Stimulated activated CD4-positive, alpha-beta T cell treated with anti-CD3 and anti-CD28 coated beads, TNF-alpha, amount 100 ng/mL, for 24 hours (primary cell): ENCODE data around the gene MORC3.
A peak's percentile ranks its signal among the peaks of the same experiment; 100 is the strongest.
"Not testable (repeated sequence)": the region's sequence is repeated elsewhere in the genome, so short reads cannot be mapped to it uniquely, and the experiment has no call there.

Experiments
- DNase-seq, 3 experiments: peaks; one replicate each; pipeline ENCODE4 v3.0.0-alpha.2; 2020; ENCODE audit warnings: low read depth in 3 of 3

MORC3 gene

GRCh38 chr21:36385233-36386030, 65.4 kb downstream of the MORC3 start, which contains the start of gene CHAF1B:
Gene CHAF1B, plus strand, starts transcription at chr21:36385392. Its CDS starts 745 bp downstream, at chr21:36386137.
- DNase-seq, result peak; percentile 69 to 77 (median 70)

DNA sequence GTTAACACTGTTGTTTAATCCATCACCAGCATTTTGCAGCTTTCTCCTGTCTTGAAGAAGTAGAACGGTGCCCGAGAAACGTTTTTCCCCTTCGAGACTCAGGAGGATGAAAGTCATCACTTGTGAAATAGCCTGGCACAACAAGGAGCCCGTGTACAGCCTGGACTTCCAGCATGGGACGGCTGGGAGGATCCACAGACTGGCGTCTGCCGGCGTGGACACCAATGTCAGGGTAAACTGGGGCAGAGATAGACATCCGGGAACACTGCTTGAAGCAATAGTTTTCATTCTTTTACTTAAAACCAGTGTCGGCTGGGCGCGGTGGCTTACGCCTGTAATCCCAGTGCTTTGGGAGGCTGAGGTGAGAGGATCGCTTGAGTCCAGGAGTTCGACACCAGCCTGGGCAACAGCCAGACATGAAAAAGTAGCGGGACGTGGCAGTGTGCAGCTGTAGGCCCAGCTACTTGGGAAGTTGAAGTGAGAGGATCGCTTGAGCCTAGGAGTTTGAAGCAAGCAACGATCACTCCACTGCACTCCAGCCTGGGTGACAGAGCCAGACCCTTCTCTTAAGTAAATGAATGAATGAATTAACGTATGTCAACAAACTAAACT, 66.1 kb downstream of the MORC3 start:
- DNase-seq, result no peak

GRCh38 chr21:36388096-36388495, 68.1 kb downstream of the MORC3 start:
- DNase-seq, result no peak

DNA sequence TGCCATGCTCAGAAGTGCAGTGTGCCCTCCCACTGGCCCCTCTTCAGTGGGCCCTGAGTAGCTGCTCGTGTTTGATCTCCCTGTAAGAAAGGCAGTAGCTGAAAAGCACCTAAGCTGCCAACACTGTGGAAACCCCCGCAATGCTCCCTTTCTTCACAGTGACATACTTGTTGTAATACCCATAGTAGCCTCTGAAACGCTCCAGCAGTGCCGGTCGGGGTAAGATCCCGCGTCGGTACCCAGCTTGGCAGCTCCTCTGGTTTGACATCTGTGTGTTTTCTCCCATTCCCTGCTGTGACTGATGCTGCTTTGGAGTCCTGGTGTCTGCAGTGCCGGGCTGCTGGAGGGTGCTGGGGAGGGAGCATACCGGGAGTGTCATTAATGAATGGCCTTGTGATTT, 68.8 kb downstream of the MORC3 start:
- DNase-seq, result no peak

GRCh38 chr21:36391649-36392048, 71.7 kb downstream of the MORC3 start:
- not testable (repeated sequence) for DNase-seq

DNA sequence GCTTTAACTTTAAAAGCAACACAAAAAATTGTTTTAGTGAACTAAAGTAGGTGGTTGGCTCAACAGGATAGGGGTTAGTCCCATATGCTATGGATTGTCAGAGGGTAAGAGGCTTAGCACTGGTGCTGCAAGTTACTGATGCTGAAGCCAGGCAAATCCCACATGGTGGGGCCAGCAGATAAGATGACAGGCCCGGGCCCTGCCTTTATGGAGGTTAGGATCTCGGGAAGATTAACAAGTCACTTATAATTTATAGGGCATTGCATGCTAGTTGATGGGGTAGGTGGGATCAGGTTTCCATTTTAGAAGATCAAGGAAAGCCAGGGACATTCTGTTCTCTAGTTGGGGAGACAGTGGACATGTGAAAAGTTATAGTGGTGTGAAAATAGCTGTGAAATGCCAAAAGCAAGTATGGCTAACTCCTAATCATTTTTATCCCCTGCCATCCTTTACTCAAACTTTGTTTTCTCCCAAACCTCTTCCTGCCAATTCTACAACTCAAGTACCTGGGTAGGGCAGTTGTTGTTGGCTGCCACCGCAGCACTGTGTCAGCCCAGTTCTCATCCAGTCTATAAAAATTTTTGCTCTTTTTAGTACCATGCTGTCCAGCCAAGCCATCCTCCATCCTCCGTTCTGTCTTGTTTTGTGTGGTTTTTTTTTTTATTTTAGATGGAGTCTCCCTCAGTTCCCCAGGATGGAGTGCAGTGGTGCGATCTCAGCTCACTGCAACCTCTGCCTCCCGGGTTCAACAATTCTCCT, 75.5 kb downstream of the MORC3 start:
- DNase-seq, result no peak

DNA sequence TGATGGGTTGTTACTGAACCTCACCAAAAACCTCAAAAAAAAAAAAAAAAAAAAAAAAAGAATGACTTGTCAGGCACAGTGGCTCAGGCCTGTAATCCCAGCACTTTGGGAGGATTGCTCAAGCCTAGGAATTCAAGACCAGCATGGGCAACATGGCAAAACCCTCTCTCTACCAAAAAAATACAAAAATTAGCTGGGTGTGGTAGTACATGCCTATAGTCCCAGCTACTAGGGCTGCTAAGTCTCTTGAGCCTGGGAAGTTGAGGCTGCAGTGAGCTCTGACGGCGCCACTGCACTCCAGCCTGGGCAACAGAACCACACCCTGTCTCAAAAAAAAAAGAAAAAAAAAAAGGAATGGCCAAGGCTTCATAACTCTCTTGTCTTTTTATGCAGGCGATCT, 76.3 kb downstream of the MORC3 start:
- DNase-seq, result no peak

DNA sequence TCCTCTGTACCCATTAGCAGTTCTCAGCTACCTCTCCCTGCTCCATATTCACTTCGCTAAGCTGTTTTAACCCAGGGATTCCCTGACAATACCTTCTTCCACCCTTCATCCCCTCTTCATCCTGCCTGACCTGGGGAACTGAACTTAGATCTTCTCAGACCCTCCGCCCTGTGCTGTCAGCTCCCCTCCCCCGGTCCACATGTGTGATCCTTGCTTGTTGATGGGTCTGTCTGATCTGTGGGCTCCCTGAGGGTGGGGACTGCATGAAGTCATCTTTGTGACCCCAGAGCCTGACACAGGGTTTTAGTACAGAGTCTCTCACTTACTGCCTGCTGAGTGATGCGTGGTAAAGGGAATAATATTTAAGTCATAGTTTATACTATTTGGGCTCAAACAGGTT, 77.0 kb downstream of the MORC3 start:
- DNase-seq, result no peak

- DNase-seq, result no peak
Observed at GRCh38 chr21:36397606-36398005, 77.6 kb downstream of the MORC3 start.

GRCh38 chr21:36399736-36400135, 79.7 kb downstream of the MORC3 start:
- DNase-seq, result not testable (repeated sequence)

- DNase-seq, result no peak
Observed at GRCh38 chr21:36400719-36401118, 80.7 kb downstream of the MORC3 start.

- DNase-seq, result no peak
Observed at GRCh38 chr21:36402339-36402738, 82.3 kb downstream of the MORC3 start.

DNA sequence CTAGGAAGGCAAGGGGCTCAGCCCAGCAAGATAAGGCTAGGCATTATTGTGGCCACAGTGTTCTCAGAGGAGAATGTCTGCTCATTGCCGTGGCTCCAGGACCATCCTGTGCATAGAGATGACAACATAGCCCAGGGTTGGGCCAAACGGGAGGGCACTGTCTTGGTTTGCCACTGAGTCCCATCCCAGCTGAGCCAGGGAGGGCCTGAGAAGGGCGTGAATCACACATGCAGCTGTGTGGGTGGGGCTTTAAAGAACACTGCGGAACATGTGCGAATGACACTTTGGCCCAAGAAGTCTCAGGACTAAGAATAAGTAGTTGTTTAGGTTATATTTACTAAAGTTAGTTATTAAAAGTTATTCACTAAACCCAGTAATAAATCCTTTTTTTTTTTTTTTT, 83.7 kb downstream of the MORC3 start:
- no peak for DNase-seq

DNA sequence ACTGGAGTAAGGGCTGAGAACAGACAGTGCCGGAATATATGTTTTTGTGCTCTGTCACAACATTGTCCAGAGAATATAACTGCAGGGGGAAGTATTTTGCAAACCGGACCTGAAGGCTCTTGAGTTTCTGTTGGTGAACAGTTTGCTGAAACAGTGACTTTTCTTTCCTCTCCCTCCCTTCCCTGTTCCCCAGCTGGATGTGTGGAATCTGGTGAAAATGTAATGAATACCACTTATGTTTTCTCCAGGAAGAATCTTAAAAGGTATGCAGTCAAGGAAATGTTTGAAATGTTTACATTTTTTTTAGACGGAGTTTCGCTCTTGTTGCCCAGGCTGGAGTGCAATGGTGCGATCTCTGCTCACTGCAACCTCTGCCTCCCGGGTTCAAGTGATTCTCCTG, 88.6 kb downstream of the MORC3 start:
- no peak for DNase-seq

DNA sequence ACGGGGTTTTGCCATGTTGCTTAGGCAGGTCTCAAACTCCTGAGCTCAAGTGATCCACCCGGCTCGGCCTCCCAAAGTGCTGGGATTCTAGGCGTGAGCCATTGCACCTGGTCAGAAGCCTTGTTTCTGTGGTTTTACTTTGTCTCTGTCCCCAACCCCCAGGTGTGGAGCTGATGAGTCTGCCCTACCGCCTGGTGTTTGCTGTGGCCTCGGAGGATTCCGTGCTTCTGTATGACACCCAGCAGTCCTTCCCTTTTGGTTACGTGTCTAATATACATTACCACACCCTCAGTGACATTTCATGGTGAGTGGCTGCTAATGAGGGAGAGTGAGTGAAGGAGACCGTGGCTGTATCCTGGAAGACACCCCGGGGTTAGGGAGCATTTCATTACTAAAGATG, 91.3 kb downstream of the MORC3 start:
- no peak for DNase-seq

- DNase-seq, result no peak
Observed at GRCh38 chr21:36412916-36413315, 92.9 kb downstream of the MORC3 start.

DNA sequence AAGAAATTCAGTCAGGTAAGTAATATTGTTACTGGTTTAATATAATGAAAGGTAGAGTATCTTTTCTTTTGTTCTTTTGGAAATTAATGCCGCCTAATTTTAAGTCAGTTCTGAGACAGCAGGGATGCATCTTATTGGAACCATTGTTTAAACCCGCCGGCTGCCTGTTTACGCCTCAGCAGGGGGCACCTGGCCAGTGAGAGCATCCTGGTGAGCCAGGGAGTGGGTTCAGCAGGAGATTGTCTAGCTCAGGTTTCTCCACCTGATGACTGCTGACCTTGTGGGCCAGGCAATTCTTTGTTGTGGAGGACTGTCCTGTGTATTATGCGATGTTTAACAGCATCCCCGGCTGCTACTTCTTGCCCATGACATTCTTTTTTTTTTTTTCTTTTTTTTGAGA, 95.4 kb downstream of the MORC3 start:
- DNase-seq, result no peak

DNA sequence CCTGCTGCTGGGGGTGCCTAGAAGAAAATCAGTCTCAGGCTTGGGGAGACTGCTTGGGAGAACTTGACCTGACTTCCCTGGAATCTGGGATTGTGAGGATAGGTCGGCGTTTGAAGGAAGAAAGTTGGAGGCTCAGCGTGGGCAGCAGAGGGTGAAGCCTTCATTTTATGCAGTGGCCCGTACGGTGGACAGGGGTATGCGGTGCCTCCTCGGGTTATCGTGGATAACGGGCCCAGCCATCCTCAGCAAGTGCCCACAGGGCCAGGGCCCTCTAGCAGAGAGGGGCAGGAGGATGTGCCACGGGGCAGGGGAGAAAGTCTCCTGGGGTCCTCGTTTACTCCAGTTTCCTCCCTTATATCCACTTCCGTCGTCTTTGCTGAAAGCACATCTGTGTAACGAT, 99.2 kb downstream of the MORC3 start:
- no peak for DNase-seq

GRCh38 chr21:36419996-36420395, 100.0 kb downstream of the MORC3 start:
- DNase-seq, result peak in 2 of 3 experiments; percentile 10 to 40

DNA sequence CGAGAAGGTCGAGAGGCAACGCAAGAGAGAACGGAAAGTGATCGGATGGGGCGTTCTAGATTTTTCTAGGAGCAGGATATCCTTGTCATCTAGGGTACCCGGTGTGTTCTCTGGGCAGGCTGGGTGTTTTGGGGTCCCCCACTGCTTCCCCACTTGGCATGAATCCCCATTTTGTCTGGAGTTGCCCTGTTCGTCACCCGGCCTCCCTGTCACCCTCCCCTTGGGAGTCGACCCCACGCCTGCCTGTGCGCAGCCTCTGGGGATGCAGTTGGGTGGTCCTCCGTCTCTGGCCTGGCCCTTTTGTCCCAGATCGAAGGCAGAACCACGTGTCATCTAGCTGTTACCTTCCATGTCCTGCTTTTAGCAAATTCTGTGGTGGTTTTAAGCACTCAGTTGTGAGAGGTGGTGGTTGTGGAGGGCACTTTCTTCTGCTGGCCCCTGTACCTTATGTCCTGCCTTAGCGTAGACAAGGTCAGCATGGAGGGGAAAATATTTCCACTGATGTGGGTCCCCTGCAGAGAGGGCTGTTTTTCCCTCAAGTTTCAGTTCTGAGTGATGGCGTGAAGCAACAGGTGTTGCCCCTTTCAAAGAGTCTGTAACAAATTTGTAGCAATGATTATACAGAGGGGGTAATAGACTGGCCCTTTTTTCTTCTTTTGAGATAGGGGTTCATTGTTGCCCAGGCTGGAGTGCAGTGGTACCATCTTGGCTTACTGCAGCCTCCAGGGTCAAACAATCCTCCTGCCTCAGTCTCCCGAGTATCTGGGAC, 100.8 kb downstream of the MORC3 start:
- no peak for DNase-seq

DNA sequence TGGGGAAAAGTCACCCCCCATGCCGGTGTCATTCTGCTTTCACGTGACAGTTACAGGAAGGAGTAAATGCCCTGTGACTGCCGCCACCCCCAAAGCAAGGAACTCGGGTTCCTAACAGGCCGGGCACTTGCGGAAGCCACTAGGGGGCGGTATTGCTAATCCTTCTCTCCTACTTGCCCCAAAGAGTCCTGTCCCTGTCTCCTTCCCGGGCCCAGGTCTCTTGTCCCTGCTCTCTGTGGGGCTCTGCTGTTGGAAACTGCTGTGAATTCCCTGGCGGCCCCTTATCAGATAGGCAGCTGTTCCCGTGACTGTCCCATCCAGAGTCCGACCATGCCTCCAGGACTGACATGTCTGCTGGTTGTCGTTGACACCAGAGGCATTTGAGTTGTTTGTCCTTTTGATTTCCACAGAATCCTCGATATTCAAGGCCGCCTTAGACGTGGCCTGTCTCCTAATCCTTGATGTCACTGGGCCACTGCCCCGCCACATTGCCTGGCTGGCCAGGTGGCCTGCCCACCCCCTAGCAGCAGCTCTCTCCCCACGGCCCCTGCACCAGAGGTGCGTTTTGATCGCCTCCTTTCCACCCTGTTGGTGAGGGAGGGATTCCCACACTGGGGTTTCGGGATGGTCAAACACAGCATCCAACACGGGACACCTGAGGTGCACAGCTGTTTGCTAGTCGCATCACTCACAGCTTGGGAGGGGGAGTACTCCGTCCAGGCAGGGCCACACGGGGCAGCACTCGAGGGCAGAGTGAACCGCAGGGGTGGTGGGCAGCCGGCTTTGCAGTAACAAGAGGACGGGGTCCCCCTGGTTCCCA, 102.5 kb downstream of the MORC3 start:
- DNase-seq, result peak in 1 of 3 experiments; percentile 34
